GM21381 (cell line): ENCODE measurements around the gene ELP5.

Source experiments
- ATAC-seq: cut with Tn5 transposase; IDR thresholded peaks from one replicate; pipeline ENCODE4 v1.9.1; 2021; ENCODE audit warnings: mild to moderate bottlenecking, moderate library complexity; ENCODE audit not compliant: unreplicated experiment

ELP5 gene

GRCh38 chr17:7308625-7309433 is 56.8 kb downstream of the ELP5 start:
- ATAC-seq = no peak
